CD4-positive, alpha-beta T cell treated with Interleukin-4 for 4 hours (primary cell): ENCODE data around the gene LIN9.
"Not testable (repeated sequence)": the region's sequence is repeated elsewhere in the genome, so short reads cannot be mapped to it uniquely, and the experiment has no call there.

Experiments
- DNase-seq: peaks from one replicate; pipeline ENCODE4 v3.0.0-alpha.2; 2020

LIN9 gene

GRCh38 chr1:226209307-226210059 lies 99.5 kb downstream of the LIN9 start:
- DNase-seq, result no peak

- no peak for DNase-seq
Measured at GRCh38 chr1:226207048-226207447, 101.9 kb downstream of the LIN9 start.

- DNase-seq, result no peak
Measured at GRCh38 chr1:226204198-226204597, 104.8 kb downstream of the LIN9 start.

GRCh38 chr1:226203655-226204054 lies 105.3 kb downstream of the LIN9 start:
- no peak for DNase-seq

- no peak for DNase-seq
Measured at GRCh38 chr1:226203240-226203639, 105.7 kb downstream of the LIN9 start.

- DNase-seq, result not testable (repeated sequence)
Measured at GRCh38 chr1:226202666-226203065, 106.3 kb downstream of the LIN9 start.

GRCh38 chr1:226202246-226202645 lies 106.7 kb downstream of the LIN9 start:
- no peak for DNase-seq

- no peak for DNase-seq
Measured at GRCh38 chr1:226201029-226201593, 107.9 kb downstream of the LIN9 start.

- no peak for DNase-seq
Measured at GRCh38 chr1:226199971-226200370, 109.0 kb downstream of the LIN9 start.

GRCh38 chr1:226195144-226195543 lies 113.8 kb downstream of the LIN9 start:
- DNase-seq, result no peak

- DNase-seq, result no peak
Measured at GRCh38 chr1:226187380-226187779, 121.6 kb downstream of the LIN9 start.

GRCh38 chr1:226187019-226187322 lies 122.0 kb downstream of the LIN9 start:
- DNase-seq, result no peak

GRCh38 chr1:226186124-226187018 lies 122.6 kb downstream of the LIN9 start, which contains the start of gene ACBD3:
ACBD3 (minus strand) TSS chr1:226186741; CDS start chr1:226186675, 66 bp downstream.
- DNase-seq, result peak; percentile 81

GRCh38 chr1:226185141-226186036 lies 123.6 kb downstream of the LIN9 start:
- DNase-seq, result no peak

- DNase-seq, result no peak
Measured at GRCh38 chr1:226181996-226182714, 126.8 kb downstream of the LIN9 start.
